HepG2 (cell line): ENCODE results near the gene SLC5A4.

ENCODE experiments used
- CEBPB ChIP-seq: IDR thresholded peaks from 2 replicates; pipeline ENCODE4 v1.6.1; 2011; ENCODE audit warnings: low read depth, low read length, improper control_type of control experiment, borderline replicate concordance
- CHD4 ChIP-seq: fragments of 200-600 bp; sonication (generic); IDR thresholded peaks from 2 replicates; pipeline ENCODE4 v1.7.0; 2017; ENCODE audit warnings: mild to moderate bottlenecking, low read length, borderline replicate concordance
- EZH2 ChIP-seq: conservative IDR thresholded peaks from 2 replicates; pipeline ENCODE4 v1.6.1; 2012; ENCODE audit warnings: mild to moderate bottlenecking, low read depth, low read length, moderate library complexity
- MAFF ChIP-seq: IDR thresholded peaks from 2 replicates; pipeline ENCODE4 v1.6.1; 2011; ENCODE audit warnings: low read depth, low read length, improper control_type of control experiment
- MAZ ChIP-seq, 2 experiments: sonication (generic) in 1 of 2; formaldehyde crosslinking in 1 of 2; IDR thresholded peaks; 2 replicates each; pipeline versions ENCODE4 v1.5.0 to v1.6.1; 2012 to 2020; ENCODE audit warnings: low read depth in 2 of 2, mild to moderate bottlenecking in 2 of 2, borderline replicate concordance in 1 of 2, improper control_type of control experiment in 1 of 2, low read length in 1 of 2, missing genetic modification reagents in 1 of 2, moderate library complexity in 1 of 2
- NR3C1 ChIP-seq: sonication (generic); formaldehyde crosslinking; IDR thresholded peaks from 2 replicates; pipeline ENCODE4 v1.4.0; 2020; ENCODE audit warnings: missing genetic modification reagents
- PTBP1 ChIP-seq: fragments of 200-400 bp; formaldehyde crosslinking; IDR thresholded peaks from 2 replicates; pipeline ENCODE4 v1.6.1; 2018; ENCODE audit warnings: low read length, low read depth; ENCODE audit not compliant: poor library complexity, severe bottlenecking
- REPIN1 ChIP-seq: sonication (generic); formaldehyde crosslinking; IDR thresholded peaks from 2 replicates; pipeline ENCODE4 v1.8.0; 2022; ENCODE audit warnings: missing genetic modification reagents, low read depth, mild to moderate bottlenecking, borderline replicate concordance
- SRF ChIP-seq: IDR thresholded peaks from 2 replicates; pipeline ENCODE4 v1.6.1; 2011; ENCODE audit warnings: mild to moderate bottlenecking, low read depth, low read length, moderate library complexity
- ZNF639 ChIP-seq: conservative IDR thresholded peaks from 2 replicates; pipeline ENCODE4 v1.6.1; 2018; ENCODE audit warnings: missing genetic modification reagents

GRCh38 chr22:32222991-32223390 is 32.2 kb downstream of the SLC5A4 start:
- no peak for TF ChIP-seq ZNF639 (CRISPR knock-in tag)
- TF ChIP-seq EZH2: no peak
- no peak for TF ChIP-seq PTBP1
- no peak for TF ChIP-seq SRF
- TF ChIP-seq REPIN1: no peak
- TF ChIP-seq NR3C1 (CRISPR knock-in tag): no peak
- no peak for TF ChIP-seq CHD4
- TF ChIP-seq CEBPB: no peak
- no peak for TF ChIP-seq MAFF
- TF ChIP-seq MAZ (IDR thresholded peaks at IDR 0.05; ENCODE audit: borderline replicate concordance, low read depth, low read length): no peak
- no peak for TF ChIP-seq MAZ (CRISPR knock-in tag; IDR thresholded peaks at IDR 0.05; ENCODE audit: low read depth)
